ENCODE results near the gene MRPL12.

Gene MRPL12

GRCh38 chr17:81682565-81683207, 20.5 kb upstream of the MRPL12 start:
- no peak for DNase-seq (ENCODE audit: low spot score)

DNA sequence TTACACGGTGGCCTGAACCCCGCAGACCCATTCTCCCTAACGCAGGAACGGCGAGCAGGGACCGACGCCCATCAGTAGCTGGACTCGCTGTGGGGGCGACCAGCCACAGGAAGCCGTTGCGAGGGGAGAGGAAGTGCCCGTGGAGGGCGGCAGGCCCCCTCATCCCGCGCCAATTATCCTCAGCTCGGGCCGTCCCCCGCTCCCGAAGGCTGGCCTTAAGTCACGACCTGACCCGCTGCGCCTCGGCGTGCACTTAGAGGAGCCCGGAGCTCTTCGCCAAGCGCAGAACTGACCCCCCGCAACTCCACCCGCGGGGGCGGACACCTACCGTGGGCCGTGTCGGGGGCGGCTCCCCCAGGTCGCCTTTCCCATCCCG, 20.0 kb upstream of the MRPL12 start:
- DNase-seq (ENCODE audit: low spot score), result no peak

GRCh38 chr17:81683584-81684441, 19.4 kb upstream of the MRPL12 start, which contains the start of the genes ARL16 and HGS:
Gene ARL16 (minus strand): TSS chr17:81683797. CDS start chr17:81683753, 44 bp downstream.
Gene HGS (plus strand): TSS chr17:81684011. CDS start chr17:81684067, 56 bp downstream.
- peak; percentile 97 for DNase-seq (ENCODE audit: low spot score)

DNA sequence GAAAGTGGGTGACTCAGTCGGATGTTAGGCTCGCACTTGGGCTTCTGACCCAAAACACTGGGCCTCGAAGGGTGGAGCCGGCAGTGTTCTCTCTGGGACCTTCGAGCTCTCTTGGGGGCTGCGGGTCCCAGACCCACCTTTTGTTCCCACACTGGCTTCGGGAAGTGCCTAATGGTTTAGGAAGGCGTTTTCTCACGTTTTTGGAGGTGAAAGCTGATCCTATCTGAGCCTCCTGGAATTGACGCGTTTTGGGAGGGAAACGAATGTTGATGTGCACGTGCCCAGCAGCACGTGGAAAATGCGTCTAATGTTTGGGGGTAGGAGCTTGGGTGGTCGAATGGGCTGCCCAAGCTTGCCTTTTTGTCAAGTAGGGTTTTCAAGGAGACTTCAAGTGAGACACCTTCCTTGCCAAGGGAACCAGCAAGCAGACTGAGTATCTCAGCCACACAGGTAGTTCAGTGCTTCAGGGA, 18.7 kb upstream of the MRPL12 start:
- DNase-seq (ENCODE audit: low spot score), result no peak

GRCh38 chr17:81685108-81685507, 18.1 kb upstream of the MRPL12 start:
- peak; percentile 46 for DNase-seq (ENCODE audit: low spot score)

GRCh38 chr17:81686614-81687013, 16.6 kb upstream of the MRPL12 start:
- no peak for DNase-seq (ENCODE audit: low spot score)

DNA sequence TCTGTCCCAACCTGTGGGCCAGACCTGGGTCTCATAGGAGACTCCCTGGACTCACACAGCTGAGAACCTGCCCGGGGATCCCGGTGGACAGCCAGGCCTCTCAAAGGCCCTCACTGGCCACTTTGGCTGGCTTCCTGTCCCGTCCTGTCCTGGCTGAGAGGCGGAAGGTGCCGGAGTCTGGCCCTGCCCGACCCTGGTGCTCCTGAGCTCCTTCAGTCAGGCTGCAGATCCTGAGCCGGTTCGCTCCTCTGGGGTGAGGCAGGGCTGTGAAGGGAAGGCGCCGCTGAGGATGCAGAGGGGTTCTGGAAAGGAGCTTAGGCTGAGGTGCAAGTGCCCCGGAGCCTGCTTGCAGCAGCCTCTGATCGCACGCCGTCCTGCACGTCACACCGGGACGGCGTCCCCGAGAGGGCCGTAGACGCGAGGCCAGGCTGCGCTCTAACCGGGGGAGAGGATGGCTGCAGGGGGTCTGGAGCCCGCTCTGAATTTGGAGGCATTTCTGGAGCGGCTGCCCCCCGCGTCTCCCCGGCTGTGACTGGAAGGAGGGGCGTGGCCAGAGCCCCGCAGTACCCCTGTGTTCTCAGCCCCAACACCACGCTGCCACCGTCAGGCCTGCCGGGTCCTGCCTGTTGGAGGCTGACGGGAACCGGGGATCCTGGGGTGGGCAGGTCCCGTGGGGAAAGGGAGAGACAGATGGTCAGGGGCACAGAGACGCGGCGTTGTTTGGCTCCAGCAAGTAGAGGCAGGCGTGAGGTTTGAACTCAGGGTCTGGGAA, 15.2 kb upstream of the MRPL12 start:
- no peak for DNase-seq (ENCODE audit: low spot score)

DNA sequence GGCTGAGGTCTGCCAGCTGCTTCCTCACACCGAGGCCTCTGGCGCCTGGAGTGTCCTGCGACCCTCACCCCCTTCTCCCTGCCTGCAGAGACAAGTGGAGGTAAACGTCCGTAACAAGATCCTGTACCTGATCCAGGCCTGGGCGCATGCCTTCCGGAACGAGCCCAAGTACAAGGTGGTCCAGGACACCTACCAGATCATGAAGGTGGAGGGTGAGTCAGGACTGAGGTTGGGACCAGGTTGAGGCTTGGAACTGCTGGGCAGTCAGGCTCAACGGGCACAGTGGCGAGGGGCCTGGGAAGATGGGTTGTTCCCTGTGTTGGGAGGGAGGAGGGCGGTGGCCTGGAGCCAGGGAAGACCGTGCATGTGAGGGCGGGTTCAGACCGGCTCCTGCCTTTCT, 14.6 kb upstream of the MRPL12 start:
- DNase-seq (ENCODE audit: low spot score), result no peak

DNA sequence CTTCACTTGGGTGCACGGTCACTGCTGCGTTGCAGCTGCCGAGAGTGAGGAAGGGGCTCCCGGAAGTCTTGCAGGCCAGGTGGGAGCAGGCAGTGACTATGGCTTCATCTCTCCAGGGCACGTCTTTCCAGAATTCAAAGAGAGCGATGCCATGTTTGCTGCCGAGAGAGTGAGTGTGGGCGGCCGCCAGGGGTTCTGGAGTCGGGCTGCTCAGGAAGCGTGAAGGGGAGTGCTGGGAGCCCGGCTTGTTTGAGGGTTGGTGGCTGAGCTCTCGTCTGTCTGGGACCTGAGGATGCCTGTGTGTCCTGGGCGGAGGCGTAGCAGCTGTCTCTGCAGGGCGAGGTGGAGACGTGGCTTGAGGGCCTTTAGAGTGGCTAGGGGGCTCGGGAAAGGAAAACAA, 13.1 kb upstream of the MRPL12 start:
- DNase-seq (ENCODE audit: low spot score), result no peak

DNA sequence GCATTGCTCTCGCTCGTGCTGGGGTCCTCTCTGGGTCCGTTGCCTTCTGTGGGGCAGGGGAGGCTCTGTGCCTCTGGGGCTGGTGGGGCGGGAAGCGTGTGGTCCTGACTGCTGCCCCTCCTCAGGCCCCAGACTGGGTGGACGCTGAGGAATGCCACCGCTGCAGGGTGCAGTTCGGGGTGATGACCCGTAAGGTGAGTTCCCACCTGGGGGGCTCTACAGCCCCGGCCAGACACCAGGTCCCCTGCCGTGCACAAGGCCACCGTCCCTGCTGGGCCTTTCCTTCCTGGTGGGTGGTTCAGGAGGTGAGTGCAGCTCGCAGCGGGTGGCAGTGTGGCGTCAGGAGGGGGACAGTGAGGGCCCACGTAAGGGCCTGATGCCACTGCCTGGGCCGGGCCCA, 12.6 kb upstream of the MRPL12 start:
- DNase-seq (ENCODE audit: low spot score), result no peak

DNA sequence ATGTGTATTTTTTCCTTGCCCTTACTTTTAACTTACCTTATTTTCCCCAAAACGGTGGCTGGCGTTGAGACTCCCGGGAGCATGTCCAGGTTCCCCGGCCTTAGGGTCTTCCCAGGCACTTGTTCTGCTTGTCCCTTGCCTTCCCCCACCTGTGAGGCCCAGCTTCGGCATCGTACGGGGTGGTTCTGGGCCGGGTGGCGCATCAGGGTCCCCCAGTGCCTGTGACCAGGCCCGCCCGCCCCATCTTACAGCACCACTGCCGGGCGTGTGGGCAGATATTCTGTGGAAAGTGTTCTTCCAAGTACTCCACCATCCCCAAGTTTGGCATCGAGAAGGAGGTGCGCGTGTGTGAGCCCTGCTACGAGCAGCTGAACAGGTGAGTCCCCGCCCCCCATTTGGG, 12.0 kb upstream of the MRPL12 start:
- DNase-seq (ENCODE audit: low spot score), result no peak

- no peak for DNase-seq (ENCODE audit: low spot score)
These were observed 11.6 kb upstream of the MRPL12 start for GRCh38 chr17:81691608-81692007.

GRCh38 chr17:81693509-81694210, 9.5 kb upstream of the MRPL12 start:
- DNase-seq (ENCODE audit: low spot score), result no peak

DNA sequence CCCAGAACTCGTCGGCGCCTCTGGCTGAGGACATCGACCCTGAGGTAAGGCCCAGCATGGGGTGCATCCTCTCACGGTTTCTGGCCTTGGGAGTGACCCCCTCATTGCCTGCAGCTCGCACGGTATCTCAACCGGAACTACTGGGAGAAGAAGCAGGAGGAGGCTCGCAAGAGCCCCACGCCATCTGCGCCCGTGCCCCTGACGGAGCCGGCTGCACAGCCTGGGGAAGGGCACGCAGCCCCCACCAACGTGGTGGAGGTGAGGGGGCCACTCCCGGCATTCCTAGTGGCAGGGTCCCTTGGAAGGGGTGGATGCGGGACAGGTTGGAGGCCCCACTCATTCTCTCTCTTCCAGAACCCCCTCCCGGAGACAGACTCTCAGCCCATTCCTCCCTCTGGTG, 8.4 kb upstream of the MRPL12 start:
- DNase-seq (ENCODE audit: low spot score), result no peak

DNA sequence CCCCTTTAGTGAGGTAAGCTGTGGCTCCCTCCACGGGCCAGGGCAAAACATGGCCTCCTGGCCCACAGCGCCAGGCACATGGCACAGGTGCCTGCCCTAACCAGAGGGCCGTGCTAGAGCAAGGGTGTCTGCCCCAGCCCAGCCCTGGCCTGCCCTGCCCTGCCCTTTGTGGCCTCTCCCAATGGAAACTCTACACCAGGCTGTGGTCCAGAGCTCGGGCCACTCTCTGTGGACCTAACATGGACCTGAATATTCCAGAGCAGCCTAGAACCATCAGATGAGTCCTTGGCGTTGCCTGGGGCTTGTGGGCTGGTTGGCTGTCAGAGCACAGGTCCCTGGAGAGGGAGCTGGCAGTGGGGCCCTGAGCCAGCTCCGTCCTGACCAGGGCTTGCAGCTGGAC, 8.0 kb upstream of the MRPL12 start:
- DNase-seq (ENCODE audit: low spot score), result no peak

DNA sequence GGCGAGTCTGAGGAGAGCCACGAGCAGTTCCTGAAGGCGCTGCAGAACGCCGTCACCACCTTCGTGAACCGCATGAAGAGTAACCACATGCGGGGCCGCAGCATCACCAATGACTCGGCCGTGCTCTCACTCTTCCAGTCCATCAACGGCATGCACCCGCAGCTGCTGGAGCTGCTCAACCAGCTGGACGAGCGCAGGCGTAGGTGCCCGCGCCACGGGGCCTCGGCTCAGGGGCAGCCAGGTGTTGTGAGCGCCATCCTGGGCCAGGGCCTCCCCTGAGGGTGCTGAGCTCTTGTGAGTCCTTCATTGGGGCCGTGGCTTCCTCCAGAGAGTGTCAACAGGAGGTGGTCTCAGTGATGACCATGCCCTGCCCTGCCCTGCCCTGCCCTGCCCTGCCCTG, 7.4 kb upstream of the MRPL12 start:
- no peak for DNase-seq (ENCODE audit: low spot score)

- no peak for DNase-seq (ENCODE audit: low spot score)
These were observed 6.8 kb upstream of the MRPL12 start for GRCh38 chr17:81696218-81696941.

DNA sequence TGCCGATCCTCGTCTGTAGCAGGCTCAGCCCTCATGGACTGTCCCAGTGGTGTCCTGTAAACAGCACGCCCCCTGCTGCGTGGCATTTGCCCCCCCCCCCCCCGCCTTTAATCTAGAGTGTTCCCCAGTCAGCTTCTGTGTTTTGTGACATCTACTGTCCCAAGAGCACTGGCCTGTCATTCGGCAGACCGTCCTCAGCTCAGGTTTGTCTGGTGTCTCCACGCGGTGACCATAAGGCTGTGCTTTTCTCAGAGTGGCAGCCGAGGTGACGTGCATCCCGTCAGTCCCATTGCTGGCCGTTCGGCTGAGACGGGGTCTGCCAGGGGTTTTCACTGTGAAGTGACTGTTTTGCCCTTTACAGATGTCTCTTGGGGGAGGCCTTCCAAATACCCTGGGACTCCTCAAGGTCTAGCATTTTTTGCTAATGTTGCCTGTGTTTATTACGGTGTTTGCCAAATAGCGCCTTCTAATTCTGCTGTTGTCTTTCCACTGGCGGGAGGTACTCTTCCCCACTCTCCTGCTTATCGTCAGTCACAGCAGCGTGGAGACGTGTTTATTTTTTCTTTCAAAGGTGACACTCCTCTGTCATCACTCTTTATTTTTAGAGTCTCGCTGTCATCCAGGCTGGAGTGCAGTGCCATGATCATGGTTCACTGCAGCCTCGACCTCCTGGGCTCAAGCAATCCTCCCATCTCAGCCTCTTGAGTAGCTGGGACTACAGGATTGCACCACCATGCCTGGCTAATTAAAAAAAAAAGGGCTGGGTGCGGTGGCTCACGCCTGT, 5.7 kb upstream of the MRPL12 start:
- DNase-seq (ENCODE audit: low spot score), result no peak

DNA sequence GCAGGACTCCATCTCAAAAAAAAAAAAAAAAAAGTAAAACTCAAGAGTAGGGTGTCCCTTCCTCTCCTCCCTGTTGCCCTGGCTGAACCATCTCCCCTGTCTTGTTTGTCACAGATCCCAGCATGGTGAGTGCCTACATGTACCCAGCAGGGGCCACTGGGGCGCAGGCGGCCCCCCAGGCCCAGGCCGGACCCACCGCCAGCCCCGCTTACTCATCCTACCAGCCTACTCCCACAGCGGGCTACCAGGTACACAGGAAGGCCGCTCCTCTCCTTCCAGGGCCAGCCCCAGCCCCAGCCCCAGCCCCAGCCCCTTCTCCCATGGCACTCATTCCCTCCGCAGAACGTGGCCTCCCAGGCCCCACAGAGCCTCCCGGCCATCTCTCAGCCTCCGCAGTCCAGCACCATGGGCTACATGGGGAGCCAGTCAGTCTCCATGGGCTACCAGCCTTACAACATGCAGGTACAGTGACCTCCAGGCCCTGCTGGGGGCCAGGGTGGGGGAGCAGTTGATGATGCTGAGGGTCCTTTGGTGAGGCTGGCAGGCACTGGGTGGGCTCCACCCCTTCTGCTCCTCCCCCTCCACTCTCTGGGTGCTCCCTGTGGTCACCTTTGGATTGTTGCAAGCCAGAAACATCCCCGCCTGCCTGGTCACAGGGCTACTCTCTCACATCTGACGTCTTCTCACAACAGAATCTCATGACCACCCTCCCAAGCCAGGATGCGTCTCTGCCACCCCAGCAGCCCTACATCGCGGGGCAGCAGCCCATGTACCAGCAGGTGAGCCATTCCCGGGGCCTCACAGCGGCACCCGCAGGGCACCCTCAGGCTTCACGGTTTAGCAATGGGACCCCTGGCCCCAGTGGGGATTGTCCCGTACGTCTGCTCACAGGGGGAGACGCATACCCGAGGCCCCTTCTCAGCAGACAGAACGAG, 2.5 kb upstream of the MRPL12 start:
- no peak for DNase-seq (ENCODE audit: low spot score)
